Inferior parietal cortex (tissue), 1 donor: Measurements from ENCODE around the gene TMEM63A.
"Not testable (repeated sequence)": the region's sequence is repeated elsewhere in the genome, so short reads cannot be mapped to it uniquely, and the experiment has no call there.

Source experiments
- DNase-seq: peaks from one replicate; pipeline ENCODE4 v3.0.0-alpha.2; 2016; ENCODE audit errors: extremely low spot score

The TMEM63A gene

GRCh38 chr1:225908773-225909172 lies 26.6 kb upstream of the TMEM63A start:
- no peak for DNase-seq

GRCh38 chr1:225908013-225908640 lies 25.9 kb upstream of the TMEM63A start:
- DNase-seq, result no peak

DNA sequence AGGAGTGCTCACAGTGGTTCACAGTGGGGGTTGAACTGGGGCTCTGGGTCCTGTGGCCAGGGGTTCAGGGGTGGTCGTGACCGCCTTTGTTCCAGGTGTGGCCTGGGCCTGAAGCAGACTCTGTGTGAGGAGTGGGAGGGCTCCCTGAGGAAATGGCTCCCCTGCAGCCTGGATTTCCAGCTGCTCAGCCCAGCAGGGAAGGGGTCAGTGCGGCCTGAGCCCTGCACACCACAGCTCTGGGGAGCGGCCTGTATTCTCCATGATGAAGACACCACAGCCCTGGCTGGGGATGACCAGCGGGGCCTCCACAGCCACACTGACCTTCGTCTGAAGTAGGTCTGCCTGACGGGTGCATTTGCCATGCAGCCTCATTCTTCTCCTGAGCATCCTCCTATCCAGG lies 25.2 kb upstream of the TMEM63A start:
- DNase-seq, result no peak

GRCh38 chr1:225906467-225906866 lies 24.3 kb upstream of the TMEM63A start:
- no peak for DNase-seq

- no peak for DNase-seq
These were observed 21.4 kb upstream of the TMEM63A start for GRCh38 chr1:225903623-225904022.

DNA sequence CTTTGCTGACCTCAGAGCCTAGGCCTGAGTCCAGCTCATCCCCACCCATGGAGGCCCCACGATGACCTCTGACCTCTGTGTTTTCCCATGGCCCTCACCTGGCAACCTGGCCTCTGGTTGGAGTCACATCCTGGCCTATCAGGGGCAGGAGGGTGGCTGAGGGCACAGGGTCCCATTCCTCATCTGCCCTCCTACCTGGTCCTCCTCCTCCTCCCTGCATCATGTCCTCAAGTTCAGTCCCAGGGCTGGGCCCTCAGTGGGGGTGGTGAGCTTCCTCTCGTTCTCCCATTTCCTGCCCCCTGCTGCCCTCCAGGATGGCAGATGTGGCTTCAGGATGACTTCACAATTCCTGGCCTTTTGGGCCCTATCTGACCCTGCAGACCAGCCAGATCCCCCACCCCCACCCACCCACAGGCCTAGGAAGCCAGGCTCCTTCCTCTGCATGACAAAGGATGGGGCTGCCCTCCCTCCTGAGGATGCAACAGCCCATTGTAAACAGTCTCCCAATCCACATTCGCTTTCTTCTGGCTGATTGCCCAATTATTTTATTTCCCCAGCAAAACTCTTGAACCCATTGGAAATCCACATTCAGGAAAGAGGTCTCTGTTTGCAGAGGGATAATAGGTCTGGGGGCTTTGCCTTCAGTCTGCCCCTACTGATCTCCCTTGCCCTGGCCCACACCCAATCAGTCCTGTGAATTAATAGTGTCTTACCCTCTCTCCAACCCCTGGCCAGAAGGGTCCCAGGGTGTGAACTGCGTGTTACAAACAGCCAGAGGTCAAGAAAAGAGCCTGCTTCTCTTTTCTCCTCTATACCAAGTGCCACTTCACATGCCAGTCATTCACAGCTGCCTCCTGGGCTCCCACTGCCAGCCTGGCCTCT lies 17.1 kb upstream of the TMEM63A start:
- DNase-seq, result no peak

- no peak for DNase-seq
These were observed 15.7 kb upstream of the TMEM63A start for GRCh38 chr1:225897595-225898514.

DNA sequence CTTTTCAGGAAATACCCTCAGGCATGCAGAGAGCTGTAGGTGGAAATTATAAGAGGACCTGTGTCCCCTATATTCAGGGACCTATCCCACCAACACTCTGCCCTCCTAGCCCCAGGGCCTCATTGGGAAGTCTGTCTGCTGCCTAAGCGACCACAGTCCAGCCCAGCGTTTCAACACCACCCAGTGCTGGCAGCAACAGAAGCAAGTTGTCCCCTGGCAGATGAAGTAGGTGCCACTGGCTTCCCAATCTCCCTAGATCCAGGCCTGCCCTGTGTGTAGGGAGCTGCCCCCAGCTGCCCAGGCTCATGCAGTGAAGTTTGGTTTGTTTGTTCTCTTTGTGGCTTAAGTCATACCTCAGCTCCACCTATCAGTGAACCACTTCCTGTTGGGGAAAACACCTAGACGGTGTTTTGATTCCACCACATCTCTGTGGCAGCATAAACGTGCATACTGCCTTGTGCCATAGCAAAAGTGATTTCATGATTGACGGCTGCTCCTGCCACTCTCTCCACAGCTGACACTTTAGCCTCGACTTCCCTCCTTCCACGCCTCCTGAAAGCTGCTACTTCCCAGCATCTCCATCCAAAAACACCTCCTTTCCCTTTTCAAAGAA lies 14.9 kb upstream of the TMEM63A start:
- DNase-seq, result no peak

- no peak for DNase-seq
These were observed 14.3 kb upstream of the TMEM63A start for GRCh38 chr1:225896494-225896893.

DNA sequence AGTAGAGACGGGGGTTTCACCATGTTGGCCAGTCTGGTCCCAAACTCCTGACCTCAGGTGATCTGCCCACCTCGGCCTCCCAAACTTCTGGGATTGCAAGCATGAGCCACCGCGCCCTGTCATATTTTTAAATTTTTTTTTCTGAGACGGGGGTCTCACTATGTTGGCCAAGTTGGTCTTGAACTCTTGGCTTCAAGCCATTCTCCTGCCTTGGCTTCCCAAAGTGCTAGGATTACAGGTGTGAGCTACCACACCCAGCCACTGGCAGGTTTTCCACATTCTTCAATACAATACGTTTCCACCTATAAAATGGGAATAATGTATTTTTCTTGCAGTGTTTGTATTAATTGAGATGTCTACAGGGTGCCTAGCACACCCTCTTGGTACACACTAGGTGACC lies 10.1 kb upstream of the TMEM63A start:
- no peak for DNase-seq

DNA sequence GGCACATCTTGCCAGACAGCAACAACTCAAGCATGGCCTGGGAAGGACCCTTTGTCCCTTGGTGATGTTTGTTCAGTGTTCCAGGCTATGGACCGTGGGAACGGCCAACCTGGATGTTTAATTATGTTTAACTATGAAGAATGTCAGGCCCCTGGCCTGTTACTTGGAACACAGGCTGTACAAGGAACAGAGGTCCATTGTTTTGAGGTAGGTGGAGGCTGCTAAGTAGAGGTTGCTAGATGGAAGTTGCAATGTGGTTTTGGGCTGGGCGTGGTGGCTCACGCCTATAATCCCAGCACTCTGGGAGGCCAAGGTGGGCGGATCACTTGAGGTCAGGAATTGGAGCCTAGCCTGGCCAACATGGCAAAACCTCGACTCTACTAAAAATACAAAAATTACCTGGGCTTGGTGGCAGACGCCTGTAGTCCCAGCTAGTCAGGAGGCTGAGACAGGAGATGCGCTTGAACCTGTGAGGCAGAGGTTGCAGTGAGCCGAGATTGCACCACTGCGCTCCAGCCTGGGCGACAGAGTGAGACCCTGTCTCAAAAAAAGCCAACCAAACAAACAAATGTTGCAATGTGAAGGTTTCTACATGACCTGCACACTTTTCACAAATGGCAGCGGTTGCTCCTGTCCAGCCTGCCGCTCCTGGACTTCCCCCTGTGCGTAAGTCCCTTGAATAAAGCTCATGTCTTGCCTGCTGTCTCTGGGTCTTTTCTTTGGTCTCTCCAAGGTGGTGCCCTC lies 9.2 kb upstream of the TMEM63A start:
- no peak for DNase-seq

DNA sequence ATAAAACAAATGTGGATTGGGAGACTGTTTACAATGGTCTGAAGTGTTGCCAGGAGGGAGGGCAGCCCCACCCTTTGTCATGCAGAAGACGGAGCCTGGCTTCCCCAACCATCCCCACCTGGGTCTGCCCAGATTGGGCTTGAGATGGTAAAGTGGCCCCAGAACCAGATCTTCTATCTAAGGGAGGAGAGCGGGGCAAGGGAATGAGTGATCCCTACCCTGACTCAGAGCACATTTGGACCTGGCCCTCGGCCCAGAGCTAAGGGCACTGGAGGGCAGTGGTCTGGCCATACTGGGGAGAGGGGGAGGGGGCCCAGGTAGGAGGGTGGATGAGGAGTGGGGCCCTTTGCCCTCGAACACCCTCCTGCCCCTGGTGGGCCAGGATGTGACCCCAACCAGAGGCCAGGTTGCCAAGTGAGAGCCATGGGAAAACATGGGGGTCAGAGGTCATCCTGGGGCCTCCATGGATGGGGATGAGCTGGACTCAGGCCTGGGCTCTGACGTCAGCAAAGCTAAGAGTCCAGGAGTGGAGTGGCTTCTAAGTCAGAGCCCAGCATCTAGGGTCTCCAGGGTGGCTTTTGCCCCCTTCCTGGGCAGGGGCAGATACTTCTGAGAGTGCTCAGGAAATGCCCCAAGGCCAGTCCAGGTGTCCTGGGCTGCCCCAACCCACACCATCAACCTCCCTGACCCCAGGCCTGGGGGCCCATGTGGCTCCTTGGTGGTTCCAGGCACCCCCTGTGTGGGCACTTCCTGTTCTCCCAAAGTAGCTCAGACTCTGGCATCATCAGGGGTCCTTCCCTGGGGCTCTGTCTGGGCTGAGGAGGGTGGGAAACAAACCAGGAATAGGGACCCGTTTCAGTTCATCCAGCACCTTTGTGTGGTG lies 8.4 kb upstream of the TMEM63A start:
- DNase-seq, result no peak

DNA sequence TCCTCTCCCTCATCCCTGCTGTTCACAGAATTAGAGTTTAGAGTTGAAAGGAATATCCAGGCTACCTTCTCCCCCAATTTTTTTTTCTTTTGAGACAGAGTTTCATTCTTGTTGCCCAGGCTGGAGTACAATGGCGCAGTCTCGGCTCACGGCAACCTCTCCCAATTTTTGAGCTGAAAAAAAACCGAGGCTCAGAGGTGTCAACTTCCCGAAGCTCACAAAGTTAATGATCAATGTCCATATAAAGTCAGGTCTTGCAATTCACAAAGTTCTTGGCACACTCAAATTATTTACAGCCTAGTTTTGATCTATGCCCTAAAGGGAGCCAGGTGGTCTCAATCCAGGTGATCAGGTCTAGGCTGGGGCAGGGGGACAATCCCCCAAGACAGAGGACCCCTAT lies 7.6 kb upstream of the TMEM63A start:
- DNase-seq, result no peak

GRCh38 chr1:225888898-225889601 lies 6.9 kb upstream of the TMEM63A start, which contains the start of gene LEFTY1:
LEFTY1 (minus strand) TSS chr1:225889146; CDS start chr1:225889066, 80 bp downstream.
- no peak for DNase-seq

- DNase-seq, result no peak
These were observed 6.2 kb upstream of the TMEM63A start for GRCh38 chr1:225888289-225888897.

DNA sequence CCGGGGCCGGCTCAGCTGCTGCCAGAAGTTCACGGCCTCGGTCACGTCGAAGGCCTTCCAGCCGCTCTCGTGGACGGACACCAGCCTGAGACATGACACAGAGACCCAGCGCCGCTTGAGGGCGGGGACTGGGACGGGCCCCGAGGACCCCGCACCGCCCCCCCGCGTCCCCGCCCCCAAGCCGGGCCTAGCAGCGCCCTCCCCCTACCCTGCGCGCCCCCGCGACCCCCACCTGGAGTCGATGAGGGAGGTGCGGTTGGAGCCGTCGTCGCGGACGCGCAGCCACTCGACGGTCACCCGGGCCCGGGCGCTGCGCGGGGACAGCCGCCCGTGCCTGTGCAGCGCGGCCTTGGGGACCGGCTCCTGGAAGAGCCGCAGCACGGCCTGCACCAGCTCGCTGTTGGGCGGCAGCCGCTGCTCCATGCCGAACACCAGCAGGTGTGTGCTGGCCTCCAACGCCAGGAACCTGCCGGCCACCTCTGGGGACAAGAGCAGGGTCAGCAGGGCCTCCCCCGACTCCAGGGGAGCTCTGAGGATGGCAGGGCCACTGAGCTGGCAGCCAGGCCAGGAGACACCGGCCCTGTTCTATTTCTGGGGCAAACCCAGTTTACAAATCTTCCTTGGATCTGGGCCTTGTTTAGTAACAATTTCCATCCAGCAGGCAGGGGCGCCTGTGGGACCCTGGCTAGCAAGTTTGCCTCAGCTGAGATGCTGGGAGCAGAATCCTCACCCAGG lies 5.5 kb upstream of the TMEM63A start:
- DNase-seq, result not testable (repeated sequence)

DNA sequence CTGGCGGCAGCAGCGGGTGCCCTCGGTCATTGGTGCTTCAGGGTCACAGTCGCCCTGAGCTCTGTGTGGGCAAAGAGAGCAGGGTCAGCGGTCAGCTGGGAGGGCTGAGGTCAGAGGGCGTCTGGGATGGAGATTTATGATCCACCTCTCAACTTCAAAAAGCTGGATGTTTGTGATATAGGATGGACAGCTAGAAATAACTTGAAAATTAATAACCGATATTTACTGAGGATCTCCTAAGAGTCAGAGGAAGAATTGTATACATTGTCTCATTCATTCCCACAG lies 4.8 kb upstream of the TMEM63A start:
- DNase-seq, result no peak
